Measurements from ENCODE around the gene CNOT2.

CNOT2 gene, protein sequence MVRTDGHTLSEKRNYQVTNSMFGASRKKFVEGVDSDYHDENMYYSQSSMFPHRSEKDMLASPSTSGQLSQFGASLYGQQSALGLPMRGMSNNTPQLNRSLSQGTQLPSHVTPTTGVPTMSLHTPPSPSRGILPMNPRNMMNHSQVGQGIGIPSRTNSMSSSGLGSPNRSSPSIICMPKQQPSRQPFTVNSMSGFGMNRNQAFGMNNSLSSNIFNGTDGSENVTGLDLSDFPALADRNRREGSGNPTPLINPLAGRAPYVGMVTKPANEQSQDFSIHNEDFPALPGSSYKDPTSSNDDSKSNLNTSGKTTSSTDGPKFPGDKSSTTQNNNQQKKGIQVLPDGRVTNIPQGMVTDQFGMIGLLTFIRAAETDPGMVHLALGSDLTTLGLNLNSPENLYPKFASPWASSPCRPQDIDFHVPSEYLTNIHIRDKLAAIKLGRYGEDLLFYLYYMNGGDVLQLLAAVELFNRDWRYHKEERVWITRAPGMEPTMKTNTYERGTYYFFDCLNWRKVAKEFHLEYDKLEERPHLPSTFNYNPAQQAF

DNA sequence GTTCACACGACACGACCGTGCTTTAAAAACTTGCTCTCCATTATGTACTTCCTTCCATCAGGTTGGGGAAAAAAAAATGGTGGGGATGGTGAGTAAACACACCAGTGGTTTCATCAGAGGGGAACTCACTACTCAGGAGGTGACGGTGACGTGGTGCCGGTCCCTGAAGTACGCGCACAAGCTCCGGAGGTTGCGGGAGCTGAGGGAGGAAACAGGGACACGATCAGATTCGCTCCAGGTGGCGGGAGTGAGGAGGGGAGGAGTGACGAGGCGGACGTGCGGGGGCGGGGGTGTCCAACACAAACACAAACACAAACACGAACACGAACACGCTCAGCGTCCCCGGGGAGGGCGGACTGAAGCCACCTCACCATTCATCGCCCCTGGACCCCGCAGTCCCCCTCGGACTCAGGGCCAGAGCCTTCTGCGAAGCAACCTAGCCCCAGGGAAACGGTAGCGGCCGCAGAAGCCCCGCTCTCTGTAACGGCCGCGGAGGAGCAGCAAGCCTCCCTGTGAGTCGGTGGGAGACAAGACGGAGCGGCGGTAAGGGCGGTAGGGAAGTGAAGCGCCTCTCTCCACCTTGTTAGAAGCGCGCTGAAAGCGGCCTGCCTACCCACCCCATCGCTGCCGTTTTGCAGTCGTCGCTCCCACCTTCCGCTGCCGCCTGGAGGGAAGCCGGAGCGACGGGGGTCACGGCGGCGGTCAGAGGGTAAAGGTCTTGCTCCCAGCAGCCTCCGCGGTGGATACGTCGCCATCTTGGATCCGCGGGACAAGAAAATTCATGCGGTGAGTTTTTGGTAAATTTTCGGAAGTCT is at the start of gene CNOT2:
Gene CNOT2 (plus strand): TSS at position 739 of the 815 bp plus-strand sequence. CDS start 34,794 bp downstream, outside the sequence.
- peak; percentile 79 for DNase-seq

DNA sequence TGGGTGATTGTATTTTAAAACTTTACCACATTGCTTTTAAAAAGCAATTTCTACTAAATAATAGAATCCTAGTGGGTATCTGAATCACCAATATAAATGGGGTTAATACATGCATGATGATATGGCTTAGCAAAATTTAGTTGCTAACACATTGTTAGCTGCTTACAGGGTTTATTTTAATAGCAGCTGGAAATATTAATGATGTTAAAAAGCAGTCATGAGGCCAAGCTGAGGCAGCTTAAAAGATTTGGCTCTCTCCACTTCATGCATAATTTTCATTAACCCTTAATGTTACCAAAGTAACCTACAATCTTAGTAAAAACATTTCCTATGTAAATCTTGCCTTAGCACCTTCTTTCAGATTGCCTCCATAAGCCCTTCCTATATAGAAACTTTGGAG is 49.2 kb upstream of the CNOT2 start:
- no peak for DNase-seq

DNA sequence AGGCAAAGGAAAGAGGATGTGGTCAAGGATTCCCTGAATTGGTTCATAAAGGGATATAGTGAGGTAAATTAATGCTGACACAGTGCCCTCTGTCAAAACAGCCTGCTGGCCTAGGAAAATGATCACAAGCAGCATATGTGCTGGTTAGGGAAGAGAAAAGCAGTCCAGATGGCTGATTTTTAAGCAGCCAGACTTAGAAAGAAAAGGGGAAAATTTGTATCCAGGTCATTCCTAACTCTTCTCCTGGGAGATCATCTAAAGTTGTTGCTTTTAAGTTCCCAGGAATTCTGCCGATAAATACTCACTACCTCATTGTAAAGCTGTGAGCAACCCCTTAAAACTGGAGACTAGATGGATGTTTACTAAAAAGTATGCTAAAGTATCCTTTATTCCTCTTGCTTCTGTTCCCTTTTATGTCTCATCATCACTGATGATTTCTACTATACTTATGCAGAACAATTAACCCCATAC is 46.4 kb upstream of the CNOT2 start:
- DNase-seq = no peak

DNA sequence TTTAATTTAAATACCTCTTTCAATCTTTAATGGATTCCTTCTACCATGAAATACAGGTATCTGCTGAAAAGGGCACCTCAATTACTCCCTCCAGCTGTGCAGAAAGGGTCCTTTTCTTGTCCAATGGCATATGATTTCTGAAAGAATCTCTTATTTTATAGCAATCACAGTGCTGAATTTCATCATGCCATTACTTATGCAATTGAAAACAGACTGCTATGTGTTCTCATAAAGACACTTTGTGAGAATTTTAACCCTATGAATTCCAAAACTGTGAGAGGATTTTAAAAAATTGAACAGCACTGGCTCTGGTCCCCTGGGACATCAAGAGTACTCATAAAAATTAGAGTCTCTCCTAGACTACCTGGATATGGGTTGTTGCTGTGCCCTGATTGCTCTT is 45.9 kb upstream of the CNOT2 start:
- no peak for DNase-seq

DNA sequence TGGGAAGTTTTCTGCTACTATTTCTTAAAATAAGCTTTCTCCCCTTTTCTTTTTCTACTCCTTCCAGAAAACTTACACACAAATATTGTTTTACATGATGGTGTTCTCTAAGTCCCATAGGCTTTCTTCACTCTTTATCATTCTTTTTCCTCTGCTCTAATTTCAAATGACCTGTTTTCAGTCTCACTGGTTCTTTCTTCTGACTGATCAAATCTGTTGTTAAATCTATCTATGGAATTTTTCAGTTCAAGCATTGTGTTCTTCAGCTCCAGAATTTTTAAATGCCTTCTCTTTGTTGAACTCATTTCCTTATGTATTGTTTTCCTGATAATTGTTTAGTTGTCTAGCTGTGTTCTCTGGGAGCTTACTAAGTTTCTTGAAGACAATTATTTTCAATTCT is 29.5 kb upstream of the CNOT2 start:
- no peak for DNase-seq

DNA sequence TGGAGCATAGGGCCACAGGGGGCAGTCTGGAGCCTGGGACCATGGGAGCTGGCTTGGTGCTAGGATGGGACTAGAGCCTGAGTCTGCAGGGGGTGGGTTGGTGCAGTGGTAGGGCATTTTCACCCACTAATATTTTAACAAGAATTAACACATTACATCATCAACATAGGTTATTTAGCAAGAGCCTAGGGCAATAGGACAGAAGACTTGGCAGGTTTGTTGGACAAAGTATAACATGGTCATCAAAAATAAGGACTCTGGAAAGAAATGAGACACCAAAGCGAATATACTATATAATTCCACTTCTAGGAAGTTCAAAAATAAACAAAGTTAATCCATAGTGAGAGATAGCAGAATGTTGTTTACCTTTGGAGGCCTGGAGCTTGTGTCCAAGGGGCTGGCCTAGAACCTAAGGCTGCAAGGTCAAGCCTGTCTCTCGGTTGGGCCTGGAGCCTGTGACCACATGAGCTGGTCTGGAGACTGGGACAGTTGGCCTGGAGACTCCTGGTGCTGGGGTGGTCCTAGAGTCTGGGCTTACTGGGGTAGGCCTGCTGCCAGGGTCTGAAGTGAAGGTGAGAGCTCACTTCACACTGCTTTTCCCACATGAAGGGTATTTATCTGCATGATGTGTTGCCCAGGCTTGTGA is 28.1 kb upstream of the CNOT2 start:
- no peak for DNase-seq

- DNase-seq = no peak
Observed at GRCh38 chr12:70217416-70217815, 25.8 kb upstream of the CNOT2 start.

DNA sequence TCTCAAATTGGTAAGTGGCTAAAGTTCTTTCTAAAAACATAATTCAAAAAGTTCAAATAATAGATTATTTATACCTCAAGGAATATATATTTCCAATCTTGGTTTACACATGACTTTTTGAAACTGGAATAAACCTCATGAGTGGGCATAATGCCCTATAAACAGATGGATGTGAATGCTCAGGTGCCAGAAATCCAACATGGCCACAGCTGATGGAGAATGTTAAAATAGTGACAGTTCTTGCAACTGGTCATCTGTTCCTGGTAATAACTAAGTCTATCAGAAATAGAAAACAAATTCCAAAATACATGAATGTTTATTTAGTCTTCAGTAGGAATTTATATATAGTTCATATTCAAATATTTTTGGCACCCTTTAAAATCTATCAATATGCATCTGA is 21.6 kb upstream of the CNOT2 start:
- DNase-seq = no peak

- DNase-seq = no peak
Observed at GRCh38 chr12:70227911-70228310, 15.3 kb upstream of the CNOT2 start.

DNA sequence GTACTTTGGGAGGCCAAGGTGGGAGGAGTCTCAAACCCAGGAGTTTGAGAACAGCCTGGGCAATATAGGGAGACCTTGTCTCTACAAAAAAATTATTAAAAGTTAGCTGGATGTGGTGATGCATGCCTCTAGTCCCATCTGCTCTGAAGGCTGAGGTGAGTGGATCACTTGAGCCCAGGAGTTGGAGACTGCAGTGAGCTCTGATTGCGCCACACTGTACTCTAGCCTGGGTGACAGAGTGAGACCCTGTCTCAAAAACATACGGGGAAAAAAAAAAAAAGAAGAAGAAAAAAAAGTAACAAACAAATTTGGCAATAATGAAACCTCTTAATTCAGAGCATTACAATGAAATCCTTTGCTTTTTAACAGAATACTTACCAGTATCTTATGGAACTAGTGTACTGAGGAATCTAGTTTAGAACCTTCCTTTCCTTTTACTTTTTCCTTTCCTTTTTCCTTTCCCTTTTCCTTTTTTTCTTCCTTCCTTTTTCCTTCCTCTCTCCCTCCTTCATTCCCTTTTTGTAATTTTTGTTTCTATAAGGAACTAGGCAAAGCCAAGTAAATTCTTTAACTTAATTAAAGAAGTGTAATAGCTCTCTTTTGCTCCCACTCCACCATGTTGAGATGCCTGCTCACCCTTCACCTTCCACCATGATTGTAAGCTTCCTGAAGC is 12.2 kb upstream of the CNOT2 start:
- no peak for DNase-seq

DNA sequence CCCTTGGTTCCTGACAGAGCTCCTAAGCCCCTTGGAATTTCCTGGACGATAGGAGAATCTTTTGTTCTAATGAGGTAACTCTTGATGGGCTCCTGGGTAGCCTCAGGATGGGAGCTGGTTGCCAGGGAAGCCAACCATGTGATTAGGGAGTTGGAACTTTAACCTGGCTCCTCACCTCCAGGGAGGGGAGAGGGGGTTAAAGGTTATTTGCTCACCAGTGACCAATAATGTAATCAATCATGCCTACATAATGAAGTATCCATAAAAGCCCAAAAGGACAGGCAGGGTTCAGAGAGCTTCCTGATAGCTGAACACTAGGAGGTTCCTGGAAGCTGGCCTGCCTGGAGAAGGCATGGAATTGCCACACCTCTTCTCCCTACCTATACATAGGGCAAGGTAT is 6.2 kb upstream of the CNOT2 start:
- DNase-seq = no peak

DNA sequence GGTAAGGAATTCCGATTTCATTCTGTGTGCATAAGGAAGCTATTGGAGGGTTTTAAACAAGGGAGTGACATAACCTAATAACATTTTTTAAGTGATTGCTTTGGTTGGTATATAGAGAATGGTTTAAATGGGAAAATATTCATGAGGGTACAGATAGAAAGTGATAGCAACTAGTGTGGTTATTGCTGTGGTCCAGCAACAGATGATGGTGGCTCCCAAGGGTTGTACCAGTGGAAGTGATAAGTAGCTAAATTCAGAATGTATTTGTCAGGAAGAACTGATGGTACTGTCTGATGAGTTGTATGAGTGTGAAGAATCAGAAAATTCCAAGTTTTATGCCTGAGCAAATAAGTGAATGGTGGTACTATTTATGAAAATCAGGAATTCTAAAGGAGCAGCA is 2.6 kb upstream of the CNOT2 start:
- no peak for DNase-seq

- no peak for DNase-seq
Observed at GRCh38 chr12:70241845-70242244, 1.4 kb upstream of the CNOT2 start.

GRCh38 chr12:70243510-70244371 is 508 bp downstream of the CNOT2 start:
- DNase-seq = peak; percentile 56

GRCh38 chr12:70244409-70244808 is 1.2 kb downstream of the CNOT2 start:
- no peak for DNase-seq

DNA sequence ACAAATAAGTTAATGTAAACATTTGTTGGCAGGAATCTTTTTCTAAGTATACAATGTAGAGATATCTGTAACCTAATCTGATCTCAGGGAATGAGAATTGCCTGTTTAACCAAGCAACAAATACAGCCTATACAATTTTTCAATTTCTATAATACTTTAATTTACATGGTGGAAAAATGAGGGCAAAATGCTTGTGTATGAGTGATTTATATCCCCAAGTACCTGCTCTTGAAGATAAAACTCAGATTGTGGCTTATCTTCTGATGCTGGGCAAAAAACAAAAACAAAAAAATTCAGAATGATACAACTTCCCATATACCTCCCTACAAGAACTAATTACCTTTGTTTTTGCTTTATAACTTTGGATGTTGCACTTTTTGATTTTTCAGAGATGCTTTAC is 2.2 kb downstream of the CNOT2 start:
- no peak for DNase-seq

DNA sequence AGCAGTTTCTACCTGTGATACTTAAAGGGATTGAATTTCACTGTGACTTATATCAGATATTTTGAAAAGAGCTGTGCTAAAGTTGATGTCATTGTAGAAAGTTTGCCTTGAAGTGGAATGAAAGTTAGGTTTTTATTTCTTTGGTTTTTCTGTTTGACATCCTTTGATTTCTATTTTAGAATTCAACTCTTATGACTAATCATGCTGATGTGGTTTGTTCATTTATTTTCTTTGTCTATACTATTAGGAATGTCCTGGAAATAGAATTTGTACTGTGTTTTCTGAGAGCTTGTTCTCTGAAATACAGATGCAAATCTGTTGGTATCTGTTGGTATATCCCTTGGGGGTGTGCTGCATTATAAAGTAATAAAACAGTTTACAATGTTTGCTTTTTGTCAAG is 3.3 kb downstream of the CNOT2 start:
- no peak for DNase-seq

DNA sequence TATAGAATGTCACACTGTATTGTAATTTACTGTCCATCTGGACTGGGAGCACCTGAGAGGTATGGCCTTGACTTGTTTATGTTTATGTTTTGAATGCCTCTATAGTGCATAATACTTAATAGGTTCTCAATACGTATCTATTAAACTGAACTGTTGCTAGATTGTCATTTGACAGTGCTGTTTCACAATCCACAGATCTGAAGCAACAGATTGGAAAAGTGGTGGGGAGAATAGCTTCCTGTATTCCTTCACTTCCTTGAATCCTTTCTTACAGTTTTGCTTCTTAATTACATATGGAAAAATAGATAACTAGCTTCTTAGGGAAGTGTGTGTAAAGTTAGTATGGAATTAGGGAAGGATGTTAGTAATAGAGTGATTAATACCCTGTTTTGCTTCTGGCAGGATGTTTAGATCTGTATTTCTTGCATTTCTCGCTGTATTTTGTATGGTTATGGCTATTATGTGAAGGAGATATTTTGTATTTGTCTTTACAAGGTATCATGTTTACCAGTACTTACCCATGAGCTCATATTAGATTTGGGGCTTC is 4.5 kb downstream of the CNOT2 start:
- no peak for DNase-seq

- no peak for DNase-seq
Observed at GRCh38 chr12:70248876-70249275, 5.6 kb downstream of the CNOT2 start.

DNA sequence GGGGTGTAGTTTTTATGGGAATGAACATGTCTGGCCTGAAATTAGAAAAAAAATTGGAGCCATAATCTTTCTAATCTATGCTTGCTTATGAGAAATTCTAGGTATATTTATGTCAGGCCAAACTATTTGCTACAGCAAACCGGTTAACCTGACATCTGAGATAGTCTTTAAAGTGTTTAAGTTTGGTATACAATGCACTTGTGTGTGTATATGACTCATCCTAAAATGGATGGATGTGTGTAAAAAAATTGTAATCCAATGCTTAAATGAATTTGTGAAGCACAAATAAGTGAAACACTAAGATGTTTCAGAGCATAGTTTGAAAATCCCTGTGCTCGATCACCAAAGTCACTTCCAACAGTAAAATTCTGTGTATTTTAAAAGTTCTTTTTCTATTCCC is 6.7 kb downstream of the CNOT2 start:
- DNase-seq = no peak

GRCh38 chr12:70251226-70251625 is 8.0 kb downstream of the CNOT2 start:
- DNase-seq = no peak

Data from KG1 (cell line).